Hematopoietic multipotent progenitor cell treated with erythropoietin and hydrocortisone succinate and interleukin-3 and kit ligand, for 15 days (in vitro differentiated cells): ENCODE data around the gene ZNF883.

Experiments used
- DNase-seq: peaks from one replicate; pipeline ENCODE4 v3.0.0-alpha.2; 2015; ENCODE audit warnings: low spot score

ZNF883 gene

GRCh38 chr9:112917987-112918362, 94.0 kb downstream of the ZNF883 start:
- DNase-seq: no peak

DNA sequence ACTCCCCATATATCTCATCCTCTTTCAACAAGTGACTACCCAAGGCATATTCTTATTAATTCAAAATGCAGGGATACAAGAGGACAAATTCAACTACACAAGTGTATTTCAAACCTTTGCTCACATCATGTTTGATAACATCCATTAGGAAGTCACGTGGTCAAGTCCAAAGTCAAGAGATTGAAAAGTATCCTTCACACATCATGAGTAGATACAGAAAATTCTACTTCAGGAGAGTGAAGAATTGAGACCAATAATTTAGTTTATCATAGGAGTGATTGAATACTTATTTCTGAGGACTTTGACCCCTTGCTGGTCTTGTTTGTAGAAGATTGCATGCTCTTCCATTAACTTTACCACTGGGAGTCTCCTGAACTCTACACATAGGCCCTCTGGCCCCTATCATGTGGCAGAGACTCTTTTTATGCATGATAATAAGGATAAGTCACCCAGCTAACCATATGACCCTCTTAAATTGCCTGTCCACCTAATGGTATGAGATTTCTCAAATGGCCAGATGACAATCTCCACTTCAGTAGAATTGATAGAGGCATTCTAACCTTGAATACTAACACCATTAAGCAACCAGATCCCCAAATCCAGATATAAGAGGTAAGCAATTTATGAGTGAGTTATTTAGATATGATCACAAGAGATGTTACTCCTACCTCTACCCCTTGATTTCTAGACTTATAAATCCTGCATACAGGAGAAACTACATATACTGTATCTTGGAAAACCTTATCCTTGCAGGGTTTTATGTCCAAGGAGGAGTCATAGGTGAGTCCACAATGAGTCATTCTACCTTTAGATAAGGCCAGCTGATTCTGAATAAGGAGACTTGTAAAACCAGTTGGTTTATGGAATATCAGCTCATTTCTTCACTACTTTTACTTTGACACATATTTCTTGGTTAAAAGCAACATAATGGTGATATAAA, 94.7 kb downstream of the ZNF883 start:
- no peak for DNase-seq

DNA sequence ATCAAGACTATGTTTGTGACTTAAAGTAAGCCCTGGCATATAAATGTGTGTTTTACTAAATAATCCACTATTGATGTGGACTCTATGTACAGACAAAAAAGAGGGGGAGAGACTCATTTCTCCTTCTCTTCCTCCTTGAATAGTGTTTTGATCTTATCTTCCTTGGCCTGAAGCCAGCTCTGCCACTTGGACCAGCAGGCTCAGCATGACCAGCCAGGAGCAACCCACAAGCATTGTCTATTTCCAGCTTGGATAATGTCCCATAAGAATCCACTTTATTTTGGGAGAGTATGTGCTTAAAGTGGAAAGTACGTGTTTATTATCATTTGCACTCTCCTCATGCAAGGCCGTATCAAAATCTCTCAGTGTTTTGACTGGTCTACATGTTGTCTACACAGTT, 97.5 kb downstream of the ZNF883 start:
- DNase-seq: no peak

GRCh38 chr9:112913326-112913725, 98.7 kb downstream of the ZNF883 start:
- DNase-seq: no peak

DNA sequence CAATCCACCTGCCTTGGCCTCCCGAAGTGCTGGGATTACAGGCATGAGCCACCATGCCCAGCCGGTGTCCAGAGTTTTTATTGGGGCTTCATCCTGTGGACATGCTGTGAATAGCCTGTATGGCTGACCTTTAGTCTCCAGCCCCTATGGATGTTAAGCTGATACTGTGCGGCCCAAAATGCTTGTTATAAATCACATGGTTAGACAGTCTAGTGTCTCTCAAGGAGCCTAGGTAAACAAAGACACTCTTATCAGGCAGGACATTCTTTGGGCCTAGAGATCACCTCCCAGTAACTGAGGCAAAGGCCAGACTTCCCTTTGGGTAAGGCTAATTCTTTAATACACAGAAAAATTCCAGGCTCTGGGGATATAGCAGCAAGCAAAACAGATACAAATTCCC, 99.4 kb downstream of the ZNF883 start:
- no peak for DNase-seq

DNA sequence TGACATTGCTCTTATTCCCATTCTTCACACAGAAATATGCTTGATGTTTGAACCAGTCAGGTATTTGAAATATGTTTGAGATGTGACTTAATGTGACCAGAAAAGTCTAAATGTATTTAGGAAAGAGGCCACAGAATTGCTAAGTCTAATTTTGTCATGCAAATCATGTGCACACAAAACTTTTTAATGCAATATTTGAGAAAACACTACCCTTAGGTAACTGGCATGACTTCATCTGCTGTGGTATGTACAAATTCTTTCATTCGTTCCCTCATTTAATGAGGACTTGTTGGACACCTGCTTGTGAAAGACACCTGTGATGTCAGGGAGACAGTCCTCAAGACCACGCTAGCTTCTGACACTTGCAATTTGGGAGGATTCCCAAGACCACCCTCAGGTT, 100.3 kb downstream of the ZNF883 start:
- DNase-seq: no peak
